ENCODE measurements around the gene CAPRIN2.

- TF ChIP-seq EP300 (IDR thresholded peaks at IDR 0.05) (no peak), CTCF (IDR thresholded peaks at IDR 0.05) (no peak), POLR2A (IDR thresholded peaks at IDR 0.05) (no peak)
These were observed 628 bp upstream of the CAPRIN2 start for GRCh38 chr12:30755395-30755762.

All from ovary (tissue), 3 donors.